Stimulated activated CD4-positive, alpha-beta T cell treated with anti-CD3 and anti-CD28 coated beads, Interleukin-12 subunit alpha, Interleukin-12 subunit beta, amount 100 ng/mL, for 4 hours (primary cell): Measurements from ENCODE around the gene AKR1C4.
"Not testable (repeated sequence)": the region's sequence is repeated elsewhere in the genome, so short reads cannot be mapped to it uniquely, and the experiment has no call there.

Source experiments
- DNase-seq: peaks from one replicate; pipeline ENCODE4 v3.0.0-alpha.2; 2020

AKR1C4 gene

GRCh38 chr10:5196702-5197113 lies at the start of gene AKR1C4:
TSS of gene AKR1C4 (plus strand) at chr10:5196837. CDS start at chr10:5196868, 31 bp downstream.
- no peak for DNase-seq

GRCh38 chr10:5146920-5147254 lies 49.8 kb upstream of the AKR1C4 start:
- no peak for DNase-seq

GRCh38 chr10:5147255-5147980 lies 49.2 kb upstream of the AKR1C4 start:
- DNase-seq: no peak

GRCh38 chr10:5147981-5148677 lies 48.5 kb upstream of the AKR1C4 start:
- no peak for DNase-seq

GRCh38 chr10:5148678-5149032 lies 48.0 kb upstream of the AKR1C4 start:
- no peak for DNase-seq

- DNase-seq: no peak
Observed at GRCh38 chr10:5151076-5151475, 45.6 kb upstream of the AKR1C4 start.

- DNase-seq: no peak
Observed at GRCh38 chr10:5155951-5156350, 40.7 kb upstream of the AKR1C4 start.

GRCh38 chr10:5157501-5157900 lies 39.1 kb upstream of the AKR1C4 start:
- no peak for DNase-seq

- DNase-seq: no peak
Observed at GRCh38 chr10:5159126-5159525, 37.5 kb upstream of the AKR1C4 start.

GRCh38 chr10:5163487-5163886 lies 33.1 kb upstream of the AKR1C4 start:
- no peak for DNase-seq

- no peak for DNase-seq
Observed at GRCh38 chr10:5165738-5166137, 30.9 kb upstream of the AKR1C4 start.

GRCh38 chr10:5168897-5169420 lies 27.7 kb upstream of the AKR1C4 start:
- DNase-seq: no peak

GRCh38 chr10:5175581-5175980 lies 21.1 kb upstream of the AKR1C4 start:
- DNase-seq: not testable (repeated sequence)

GRCh38 chr10:5180503-5180902 lies 16.1 kb upstream of the AKR1C4 start:
- not testable (repeated sequence) for DNase-seq

- DNase-seq: no peak
Observed at GRCh38 chr10:5183923-5184322, 12.7 kb upstream of the AKR1C4 start.

GRCh38 chr10:5184987-5185775 lies 11.5 kb upstream of the AKR1C4 start, which contains the start of gene AKR1C8:
TSS of gene AKR1C8 (minus strand) at chr10:5185150. CDS start at chr10:5185104, 46 bp downstream.
- DNase-seq: no peak

- DNase-seq: no peak
Observed at GRCh38 chr10:5187867-5188266, 8.8 kb upstream of the AKR1C4 start.

GRCh38 chr10:5188358-5188757 lies 8.3 kb upstream of the AKR1C4 start:
- DNase-seq: no peak

- no peak for DNase-seq
Observed at GRCh38 chr10:5194431-5194830, 2.2 kb upstream of the AKR1C4 start.

GRCh38 chr10:5195727-5196374 lies 786 bp upstream of the AKR1C4 start:
- DNase-seq: no peak

GRCh38 chr10:5198386-5198785 lies 1.7 kb downstream of the AKR1C4 start:
- DNase-seq: no peak

- no peak for DNase-seq
Observed at GRCh38 chr10:5199398-5199797, 2.8 kb downstream of the AKR1C4 start.

- DNase-seq: no peak
Observed at GRCh38 chr10:5206799-5207198, 10.2 kb downstream of the AKR1C4 start.
